CD4-positive, alpha-beta T cell treated with Interleukin-21 for 1 hour (primary cell): Measurements from ENCODE around the gene EXOC6.

ENCODE experiments used
- DNase-seq: peaks from one replicate; pipeline ENCODE4 v3.0.0-alpha.2; 2020

Gene EXOC6

DNA sequence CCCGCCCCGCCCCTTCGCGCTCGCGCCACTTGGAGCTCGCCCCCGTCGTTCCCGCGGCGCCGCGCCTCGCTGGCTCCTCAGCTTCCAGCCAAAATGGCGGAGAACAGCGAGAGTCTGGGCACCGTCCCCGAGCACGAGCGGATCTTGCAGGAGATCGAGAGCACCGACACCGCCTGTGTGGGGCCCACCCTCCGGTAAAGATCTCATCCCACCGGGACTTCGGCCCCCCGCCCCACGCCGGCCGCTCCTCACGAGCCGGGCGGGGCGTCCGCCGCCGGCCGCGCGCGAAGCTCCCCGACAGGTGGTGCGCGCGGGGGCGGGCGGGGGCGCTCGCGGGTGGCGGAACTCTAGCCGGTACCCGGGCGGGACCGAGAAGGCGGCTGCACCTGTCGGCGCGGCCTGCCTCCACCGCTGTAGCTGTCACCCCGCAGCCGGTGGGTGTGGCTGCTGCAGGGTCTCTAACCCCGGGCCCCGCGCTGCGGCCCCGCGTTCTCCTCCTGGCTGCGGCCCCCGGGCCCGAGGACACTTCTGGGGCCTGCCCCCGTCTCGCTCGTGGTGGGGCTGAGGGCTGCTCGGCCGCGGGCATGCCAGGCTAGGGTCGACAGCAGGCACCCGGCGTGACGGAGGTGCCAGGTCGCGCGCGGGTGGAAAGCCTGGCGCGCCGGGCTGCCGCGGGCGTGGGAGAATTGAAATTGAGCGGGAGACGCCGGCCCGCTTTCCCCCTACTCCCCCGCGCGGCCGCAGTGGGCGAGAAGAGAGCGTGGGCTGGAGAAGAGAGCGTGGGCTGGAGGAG is at the start of gene EXOC6:
Gene EXOC6 (plus strand): TSS at position 80 of the 793 bp plus-strand sequence. CDS start 14 bp downstream, at position 94.
- peak; percentile 88 for DNase-seq

- DNase-seq, result no peak
Measured at GRCh38 chr10:92799568-92799967, 48.8 kb upstream of the EXOC6 start.

DNA sequence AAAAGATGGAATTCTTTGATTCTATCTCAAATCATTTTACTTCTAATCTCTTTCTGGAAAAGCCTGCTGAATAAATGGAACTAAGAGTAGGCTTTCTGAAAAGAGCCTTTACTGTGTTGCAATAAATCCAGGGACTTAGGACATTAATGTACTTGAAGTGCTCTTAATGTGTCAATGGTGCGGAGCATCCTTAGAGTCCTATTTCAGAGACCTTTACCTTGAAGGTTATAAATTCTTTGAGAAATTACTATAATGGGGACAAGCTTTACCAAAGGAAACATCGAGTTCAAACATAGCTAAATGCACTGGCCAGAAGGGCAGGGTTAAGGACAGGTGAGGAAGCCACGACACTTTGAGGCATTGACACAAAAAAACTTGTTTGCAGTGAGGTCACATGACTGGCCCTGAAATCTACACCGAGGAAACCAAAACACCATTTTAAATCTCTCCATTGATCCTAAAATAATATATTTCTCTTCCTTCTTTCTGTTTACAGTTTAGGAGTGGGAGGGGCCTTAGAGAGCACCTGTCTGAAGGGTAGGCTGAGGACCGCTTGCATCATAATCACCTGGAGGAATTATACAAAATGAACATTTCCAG is 48.1 kb upstream of the EXOC6 start:
- DNase-seq, result no peak

DNA sequence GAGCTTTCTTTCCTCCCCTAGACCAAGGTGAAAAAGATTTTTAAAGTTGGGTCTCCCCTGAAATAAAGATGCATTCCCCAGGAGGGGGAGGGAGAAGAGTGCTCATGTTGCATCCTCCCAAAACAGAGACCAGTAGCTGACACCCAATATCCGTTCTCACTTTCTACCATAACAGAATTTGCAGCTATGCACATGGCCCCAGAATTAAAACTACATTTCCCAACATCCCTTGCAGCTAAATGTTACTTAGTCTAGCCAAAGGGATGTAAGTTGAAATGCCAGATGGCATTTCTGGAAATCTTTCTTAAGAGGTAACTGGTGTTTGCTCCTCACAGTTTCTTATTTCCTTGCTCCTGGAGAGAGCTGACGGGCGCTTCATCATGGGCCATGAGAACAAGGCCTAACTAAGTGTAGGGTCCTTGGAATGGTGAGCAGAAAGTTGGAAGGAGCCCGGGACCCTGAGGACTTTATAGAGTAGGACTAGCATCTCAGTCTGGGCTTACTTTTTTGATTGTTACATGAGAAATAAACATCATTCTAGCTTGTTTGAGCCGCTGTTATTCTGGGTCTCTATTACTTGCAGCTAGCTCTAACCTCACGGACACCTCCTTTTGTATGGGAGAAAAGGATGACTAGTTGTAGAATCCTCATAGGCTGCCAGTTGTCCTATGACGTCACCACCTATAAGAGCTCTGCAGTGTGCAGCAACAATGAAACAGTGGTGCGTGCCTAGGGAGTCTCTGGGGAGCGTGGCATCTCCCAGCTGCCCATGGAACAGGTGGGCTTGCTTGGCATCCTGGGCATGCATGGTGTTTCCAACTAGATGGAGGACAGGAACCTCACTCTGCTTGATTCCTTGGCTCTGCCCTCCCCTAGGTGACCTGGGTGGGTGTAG is 46.1 kb upstream of the EXOC6 start:
- no peak for DNase-seq

DNA sequence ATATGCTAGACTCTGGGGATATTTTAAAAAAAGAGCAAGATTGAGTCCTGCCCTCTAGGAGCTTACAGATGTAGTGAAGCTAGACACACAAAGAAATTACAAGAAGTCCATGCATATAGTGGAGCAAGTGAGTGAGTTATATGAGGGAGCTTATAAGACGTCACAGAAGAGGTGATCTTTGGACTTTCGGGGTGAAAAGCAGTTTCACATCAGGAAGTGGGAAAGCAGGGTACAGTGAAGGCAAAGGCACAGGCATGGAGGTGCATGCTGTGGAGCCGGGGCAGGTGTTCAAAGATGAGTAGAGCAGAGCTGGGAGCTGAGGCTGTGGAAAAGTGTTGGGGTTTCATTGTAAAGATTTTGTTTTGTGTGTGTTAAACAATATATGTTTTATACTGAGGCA is 38.5 kb upstream of the EXOC6 start:
- DNase-seq, result no peak

- no peak for DNase-seq
Measured at GRCh38 chr10:92810934-92811532, 37.3 kb upstream of the EXOC6 start.

- no peak for DNase-seq
Measured at GRCh38 chr10:92811986-92812385, 36.3 kb upstream of the EXOC6 start.

- DNase-seq, result no peak
Measured at GRCh38 chr10:92813979-92814378, 34.3 kb upstream of the EXOC6 start.

GRCh38 chr10:92814790-92815189 is 33.5 kb upstream of the EXOC6 start:
- DNase-seq, result no peak

GRCh38 chr10:92816091-92816531 is 32.2 kb upstream of the EXOC6 start:
- DNase-seq, result no peak

DNA sequence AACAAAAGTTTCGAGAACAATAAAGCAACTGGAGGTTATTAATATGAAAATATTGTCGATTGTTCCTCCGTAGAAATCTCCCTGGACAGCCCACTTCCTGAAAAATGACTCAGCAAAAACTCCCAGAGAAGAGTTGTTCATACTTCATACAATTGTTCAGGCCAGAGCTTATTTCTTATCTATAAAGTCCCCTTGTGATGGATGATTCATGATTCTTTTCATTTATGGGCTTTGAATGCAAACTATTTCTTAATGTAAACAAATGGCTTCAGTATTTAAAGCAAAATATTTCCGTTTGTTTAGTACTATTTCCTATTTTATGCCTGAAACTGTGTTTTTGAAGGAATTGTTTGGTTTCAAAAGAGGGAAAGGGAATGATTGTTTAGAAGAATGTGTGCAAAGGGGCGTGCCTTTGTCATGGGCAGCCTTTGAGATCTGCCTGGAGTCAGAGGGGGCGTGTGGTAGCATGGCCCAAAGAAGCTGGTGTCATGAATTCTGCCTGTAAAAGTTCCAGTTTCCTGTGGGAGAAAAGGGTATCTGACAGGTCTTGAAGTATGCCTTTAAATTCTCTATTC is 26.2 kb upstream of the EXOC6 start:
- no peak for DNase-seq

DNA sequence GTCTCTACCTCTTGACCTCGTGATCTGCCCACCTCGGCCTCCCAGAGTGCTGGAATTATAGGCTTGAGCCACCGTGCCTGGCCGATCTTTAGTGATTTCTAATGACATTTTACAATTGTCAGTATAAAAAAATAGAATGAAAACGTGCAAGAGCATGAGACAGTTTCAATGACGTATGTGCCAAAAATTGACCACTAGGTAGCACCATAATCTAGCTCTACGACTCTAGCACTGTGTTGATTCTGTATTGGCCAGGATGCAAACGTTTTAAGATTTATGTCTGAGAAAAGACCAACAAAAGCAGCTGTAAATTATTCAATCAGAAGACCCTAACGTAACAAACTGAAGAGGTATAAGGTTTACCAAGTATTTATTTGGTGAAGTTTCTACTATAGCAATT is 25.4 kb upstream of the EXOC6 start:
- no peak for DNase-seq

- no peak for DNase-seq
Measured at GRCh38 chr10:92826061-92826460, 22.3 kb upstream of the EXOC6 start.

- DNase-seq, result no peak
Measured at GRCh38 chr10:92826504-92826903, 21.8 kb upstream of the EXOC6 start.

GRCh38 chr10:92829042-92829785 is 19.1 kb upstream of the EXOC6 start:
- DNase-seq, result no peak

- no peak for DNase-seq
Measured at GRCh38 chr10:92829786-92830377, 18.4 kb upstream of the EXOC6 start.

DNA sequence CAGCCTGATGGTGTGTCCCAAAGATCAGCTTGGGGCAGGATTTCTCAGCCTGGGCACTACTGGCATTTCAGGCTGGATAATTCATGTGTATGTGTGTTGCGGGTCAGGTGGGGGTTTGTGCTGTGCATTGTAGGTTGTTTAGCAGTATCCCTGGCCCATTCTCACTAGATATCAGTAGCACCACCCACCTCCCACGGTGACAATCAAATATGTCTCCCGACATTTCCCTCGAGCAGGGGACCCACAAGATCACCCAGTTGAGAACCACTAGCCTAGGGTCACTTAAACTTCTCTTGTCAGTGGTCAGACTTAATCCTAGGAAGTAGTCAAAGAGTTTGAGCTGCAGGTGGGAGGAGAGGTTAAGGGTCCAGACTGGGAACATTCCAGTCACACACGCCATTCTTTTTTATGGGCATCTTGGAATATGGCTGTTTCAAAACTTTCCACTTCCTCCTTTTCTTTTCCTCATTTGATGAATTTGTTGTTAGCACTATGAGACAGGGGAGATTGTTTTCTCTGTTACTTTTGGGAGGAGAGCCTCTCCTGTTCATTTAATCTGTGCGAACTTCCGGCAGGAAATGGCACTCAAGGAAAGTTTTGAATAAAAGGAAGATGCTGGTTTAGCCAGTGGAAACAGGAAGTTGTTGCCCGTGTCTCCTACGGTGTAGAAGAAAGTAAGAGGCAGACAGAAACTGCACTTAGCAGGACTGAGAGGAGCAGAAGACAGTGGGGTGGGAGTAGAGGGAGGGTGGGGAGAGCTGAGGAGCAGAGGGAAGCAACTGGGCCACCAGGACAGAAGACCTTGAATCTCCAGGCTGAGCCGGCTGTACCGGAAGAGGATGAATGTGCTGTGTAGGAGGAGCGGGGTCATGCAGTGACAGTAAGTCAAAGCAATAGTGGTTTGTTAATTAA is 17.6 kb upstream of the EXOC6 start:
- DNase-seq, result no peak

GRCh38 chr10:92832121-92832520 is 16.2 kb upstream of the EXOC6 start:
- DNase-seq, result no peak

GRCh38 chr10:92832998-92833650 is 15.2 kb upstream of the EXOC6 start:
- DNase-seq, result no peak

DNA sequence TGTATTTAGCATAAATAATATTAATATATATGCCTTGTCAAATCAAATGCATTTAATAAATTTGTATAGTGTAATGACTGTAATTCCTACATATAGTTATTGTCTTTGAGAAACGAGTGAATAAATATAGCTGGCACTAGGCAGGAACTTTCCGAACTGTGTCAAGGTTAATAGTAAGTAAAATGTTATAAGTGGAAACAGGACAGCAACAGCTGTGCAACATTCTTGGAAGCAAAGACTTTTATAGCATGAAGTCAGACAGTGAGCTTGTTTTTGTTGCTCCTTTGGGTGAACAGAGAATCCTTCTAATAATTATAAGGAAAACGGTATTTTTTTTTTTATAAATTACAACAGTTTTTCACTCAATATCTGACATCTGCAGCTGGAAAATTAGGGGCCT is 14.0 kb upstream of the EXOC6 start:
- DNase-seq, result no peak
